Astrocyte (in vitro differentiated cells and primary cell): ENCODE data around the gene JAKMIP1.

Experiments used
- EZH2 ChIP-seq: IDR thresholded peaks from 2 replicates; pipeline ENCODE4 v1.6.1; 2012; ENCODE audit warnings: mild to moderate bottlenecking, low read length, inconsistent platforms; ENCODE audit not compliant: insufficient read depth
- TF ChIP-seq, protein P1 (sequence below): IDR thresholded peaks from 2 replicates; pipeline ENCODE4 v1.5.1; 2011; ENCODE audit warnings: low read depth, mild to moderate bottlenecking, inconsistent platforms, low read length, moderate library complexity; ENCODE audit not compliant: insufficient read depth

DNA sequence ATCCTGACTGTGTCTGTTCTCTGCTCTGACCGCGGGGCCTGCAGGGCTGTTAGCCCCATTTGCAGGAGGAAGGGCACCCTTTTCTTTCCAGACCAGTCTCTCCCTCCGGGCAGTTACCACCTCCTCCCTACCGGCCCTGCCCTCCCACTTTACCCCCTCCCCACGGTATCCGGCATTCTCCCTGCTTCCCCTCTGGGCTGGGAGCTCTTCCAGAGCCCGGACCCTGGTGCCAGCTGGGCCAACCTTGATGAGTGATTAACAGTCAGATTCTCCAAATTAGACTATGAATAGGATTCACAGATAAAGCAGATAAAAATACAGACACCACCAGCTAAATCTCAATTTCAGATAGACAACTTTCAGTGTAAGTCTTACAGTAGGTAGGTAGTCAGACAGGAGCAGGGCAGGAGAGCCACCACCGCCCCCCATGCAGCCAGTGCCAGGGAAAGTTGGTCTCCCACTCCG lies 45.9 kb upstream of the JAKMIP1 start:
- TF ChIP-seq, protein P1, sequence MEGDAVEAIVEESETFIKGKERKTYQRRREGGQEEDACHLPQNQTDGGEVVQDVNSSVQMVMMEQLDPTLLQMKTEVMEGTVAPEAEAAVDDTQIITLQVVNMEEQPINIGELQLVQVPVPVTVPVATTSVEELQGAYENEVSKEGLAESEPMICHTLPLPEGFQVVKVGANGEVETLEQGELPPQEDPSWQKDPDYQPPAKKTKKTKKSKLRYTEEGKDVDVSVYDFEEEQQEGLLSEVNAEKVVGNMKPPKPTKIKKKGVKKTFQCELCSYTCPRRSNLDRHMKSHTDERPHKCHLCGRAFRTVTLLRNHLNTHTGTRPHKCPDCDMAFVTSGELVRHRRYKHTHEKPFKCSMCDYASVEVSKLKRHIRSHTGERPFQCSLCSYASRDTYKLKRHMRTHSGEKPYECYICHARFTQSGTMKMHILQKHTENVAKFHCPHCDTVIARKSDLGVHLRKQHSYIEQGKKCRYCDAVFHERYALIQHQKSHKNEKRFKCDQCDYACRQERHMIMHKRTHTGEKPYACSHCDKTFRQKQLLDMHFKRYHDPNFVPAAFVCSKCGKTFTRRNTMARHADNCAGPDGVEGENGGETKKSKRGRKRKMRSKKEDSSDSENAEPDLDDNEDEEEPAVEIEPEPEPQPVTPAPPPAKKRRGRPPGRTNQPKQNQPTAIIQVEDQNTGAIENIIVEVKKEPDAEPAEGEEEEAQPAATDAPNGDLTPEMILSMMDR: no peak
- no peak for TF ChIP-seq EZH2
